ENCODE measurements around the gene BCAS1. TPM values are rescaled to one million over a fixed set of nuclear protein-coding genes. Genes with fewer than 3 reads are reported as not detected.

The BCAS1 gene
- total RNA-seq, 1 experiment from 2014 or later, result not detected

DNA sequence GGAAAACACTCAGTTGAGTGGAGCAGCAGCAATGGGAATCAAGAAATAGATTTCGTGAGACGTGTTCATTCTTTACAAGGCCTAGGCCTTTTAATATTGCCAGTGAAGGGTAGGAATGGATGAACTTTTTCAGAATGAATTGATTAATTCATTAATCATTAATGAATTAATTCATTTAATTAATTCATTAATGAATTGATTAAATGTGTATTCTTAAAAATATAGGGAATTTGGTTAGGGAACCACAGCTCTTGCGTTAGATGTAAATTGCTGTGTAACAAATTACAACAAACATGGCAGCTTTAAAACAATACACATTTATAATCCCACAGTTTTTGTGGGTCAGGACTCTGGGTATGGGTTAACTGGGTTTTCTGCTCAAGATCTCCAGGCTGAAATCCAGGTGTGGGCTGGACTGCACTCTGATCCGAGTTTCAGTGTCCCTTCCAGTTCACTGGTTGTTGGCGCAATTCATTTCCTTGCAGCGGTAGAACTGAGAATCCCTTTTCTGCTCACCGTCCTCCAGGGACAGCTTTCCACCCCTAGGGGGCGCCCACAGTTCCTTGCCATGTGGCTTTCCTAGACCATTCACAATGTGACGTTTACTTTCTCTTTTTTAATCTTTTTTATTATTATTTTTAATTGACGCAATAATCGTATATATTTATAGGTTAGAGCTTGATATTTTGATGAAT is 32.8 kb upstream of the BCAS1 start:
- peak; percentile 65 for DNase-seq (ENCODE audit: low read depth)

DNA sequence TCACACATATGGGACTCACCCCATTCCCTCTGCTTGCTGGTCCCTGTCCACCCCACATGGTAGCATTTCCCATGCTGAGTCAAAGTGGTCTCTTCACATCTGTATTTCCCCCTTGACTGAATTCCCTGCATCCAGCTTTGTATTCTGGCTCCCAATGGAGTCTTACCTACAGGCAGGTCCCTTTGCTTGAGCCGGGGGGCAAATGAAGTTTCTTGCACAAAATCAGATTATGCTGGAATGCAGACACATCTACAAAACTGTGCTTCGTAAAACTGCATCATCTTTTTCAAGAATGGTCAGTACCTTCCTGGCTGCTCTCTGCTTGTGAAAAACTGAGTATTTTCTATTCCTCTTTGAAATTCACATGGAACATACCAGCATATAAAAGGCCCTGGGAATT is 32.1 kb upstream of the BCAS1 start:
- no peak for DNase-seq (ENCODE audit: low read depth)

DNA sequence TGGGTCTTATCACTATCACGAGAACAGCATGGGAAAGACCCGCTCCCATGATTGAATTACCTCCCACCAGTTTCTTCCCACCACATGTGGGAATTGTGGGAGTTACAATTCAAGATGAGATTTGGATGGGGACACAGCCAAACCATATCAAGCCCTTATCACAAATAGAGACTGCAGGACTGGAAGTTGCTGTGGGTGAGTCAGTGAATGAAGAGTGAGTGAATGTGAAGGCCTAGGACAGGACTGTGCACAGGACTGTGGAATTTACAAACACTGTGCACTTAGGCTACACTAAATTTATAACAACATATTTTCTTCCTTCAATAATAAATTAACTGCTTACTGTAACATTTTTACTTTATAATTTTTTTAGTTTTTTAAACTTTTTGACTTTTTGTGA is 30.2 kb upstream of the BCAS1 start:
- DNase-seq (ENCODE audit: low read depth), result no peak

DNA sequence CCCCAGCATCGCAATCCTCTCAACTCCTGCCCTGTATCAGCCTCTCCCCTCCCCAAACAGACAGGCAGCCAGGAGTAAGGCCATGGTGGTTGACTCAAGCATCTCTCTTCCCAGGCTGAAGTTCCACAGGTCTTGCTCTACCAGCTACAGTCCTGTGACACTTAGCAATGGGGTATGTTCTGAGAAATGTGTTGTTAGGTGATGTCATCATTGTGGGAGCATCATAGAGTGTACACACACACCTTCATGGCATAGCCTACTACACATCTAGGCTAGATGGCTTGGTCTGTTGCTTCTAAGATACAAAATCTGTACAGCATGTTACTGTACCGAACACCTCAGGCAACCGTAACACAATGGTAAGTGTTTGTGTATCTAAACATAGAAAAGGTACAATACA is 29.5 kb upstream of the BCAS1 start:
- no peak for DNase-seq (ENCODE audit: low read depth)

DNA sequence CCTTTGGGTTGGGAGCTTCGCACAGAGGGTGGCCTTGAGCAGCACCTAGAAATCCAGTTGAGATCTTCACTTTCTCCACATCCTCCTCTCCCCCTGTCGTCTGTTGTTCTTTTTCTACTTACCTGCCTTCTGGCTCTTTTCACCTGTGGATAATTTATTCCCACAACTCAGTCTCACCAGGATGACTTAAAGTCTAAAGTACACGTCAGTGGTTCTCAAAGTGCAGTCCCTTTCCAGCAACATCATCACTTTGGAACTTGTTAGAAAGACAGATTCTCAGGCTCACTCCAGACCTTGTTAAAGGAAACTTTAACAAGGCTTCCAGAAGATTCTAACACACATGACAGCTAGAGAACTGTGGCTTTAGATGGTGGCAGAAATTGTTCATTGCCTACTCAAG is 27.7 kb upstream of the BCAS1 start:
- DNase-seq (ENCODE audit: low read depth), result no peak

DNA sequence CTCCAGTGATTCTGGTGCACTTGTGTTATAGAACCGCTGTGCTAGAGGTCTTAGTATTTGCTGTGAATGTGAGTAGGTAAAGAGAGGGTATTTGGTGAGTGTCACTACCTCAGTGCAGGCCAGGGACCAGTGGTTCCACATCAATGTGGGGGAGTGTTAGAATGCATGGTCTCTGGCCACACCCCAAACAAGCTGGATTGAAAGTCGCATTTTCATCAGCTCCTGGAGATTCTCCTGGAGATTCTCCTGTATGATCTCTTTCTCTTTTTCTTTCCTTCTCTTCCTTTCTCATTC is 26.8 kb upstream of the BCAS1 start:
- DNase-seq (ENCODE audit: low read depth), result no peak

DNA sequence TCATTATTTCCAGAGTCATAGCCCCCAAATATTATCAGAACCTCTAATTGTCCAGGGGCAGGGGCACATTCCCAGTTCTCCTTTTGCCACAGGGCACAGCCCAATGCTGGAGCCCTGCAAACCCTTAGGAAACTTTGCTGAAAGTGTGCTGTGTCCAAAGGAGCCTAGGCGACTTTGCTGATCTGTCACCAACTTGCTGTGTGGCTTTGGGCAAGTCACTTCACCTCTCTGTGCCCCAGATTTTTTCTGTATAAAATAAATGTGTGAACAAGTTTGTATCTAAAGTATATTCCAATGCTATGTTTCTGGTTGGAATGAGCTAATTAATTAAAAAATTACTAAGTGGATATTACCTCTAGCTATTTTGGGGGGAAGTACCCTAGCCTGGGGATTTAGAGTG is 25.4 kb upstream of the BCAS1 start:
- no peak for DNase-seq (ENCODE audit: low read depth)

DNA sequence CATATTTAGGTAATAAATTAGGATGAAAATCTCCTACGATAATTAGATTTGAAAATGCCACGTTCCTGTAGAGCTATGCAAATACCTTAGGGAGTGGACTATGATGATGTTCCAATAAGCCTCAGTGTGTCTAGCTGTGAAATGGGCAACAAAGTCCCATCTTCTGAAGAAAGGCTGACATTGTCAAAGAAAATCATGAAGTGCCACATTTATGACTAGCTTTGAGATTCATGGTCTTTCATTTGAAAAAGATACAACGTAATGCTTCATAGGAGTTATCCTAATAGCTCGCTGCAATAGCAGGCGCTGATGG is 23.8 kb upstream of the BCAS1 start:
- DNase-seq (ENCODE audit: low read depth), result no peak

DNA sequence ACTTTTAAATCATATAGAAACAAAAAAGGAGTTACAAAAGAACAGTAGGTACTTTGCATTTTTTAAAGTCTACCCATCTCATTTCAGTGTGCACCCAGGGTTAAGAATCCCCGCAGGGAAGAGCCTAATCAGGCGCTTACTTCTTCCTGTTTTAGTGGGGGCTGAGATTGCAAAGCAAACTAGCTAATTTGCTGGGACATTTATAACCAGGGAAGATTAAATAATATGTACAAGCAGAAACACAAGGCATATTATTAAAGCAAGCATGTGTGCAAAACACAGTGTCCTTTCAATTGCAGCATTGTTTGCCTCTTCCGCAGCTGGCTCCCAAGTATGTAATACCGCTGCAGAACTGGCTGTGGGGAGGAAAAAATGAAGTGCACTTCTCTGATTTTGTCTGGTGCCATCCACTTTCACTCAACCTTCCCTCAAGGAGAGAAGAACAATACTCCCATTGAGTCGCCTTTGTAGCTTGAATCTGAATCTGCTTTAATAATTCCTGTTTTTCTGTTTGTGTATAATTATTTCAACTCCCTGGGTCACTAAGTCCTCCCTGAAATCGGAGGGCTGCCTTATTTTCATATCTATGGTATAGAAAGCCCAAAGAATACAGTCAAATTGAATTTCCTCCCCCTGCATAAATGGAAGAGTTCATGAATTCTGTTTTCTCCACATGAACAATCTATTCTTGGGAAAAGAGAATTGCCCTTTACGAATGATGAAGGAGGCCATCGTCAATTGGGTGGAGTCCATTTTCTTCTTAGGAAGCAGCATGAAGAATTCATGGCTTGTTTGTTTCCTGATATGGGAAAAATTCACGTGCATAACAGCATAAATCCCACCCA is 23.3 kb upstream of the BCAS1 start:
- no peak for DNase-seq (ENCODE audit: low read depth)

DNA sequence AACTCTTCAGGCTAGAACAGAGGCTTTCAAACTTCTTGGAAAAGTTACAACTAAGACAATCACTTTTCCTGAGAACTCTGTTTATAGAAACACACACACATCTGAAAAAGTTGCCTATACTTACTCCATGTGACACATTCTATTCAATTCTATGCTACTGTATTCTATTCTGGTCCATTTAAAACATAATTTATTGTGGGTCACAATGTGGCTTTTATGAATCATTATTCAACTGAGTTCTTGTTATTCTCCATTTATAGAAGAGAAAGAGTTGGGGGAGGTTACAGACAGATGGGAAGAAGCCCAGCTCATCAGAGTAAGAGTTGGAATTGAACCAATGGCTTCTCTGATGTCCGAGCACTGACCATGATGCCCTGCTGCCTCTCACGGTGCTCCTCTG is 21.6 kb upstream of the BCAS1 start:
- DNase-seq (ENCODE audit: low read depth), result no peak

DNA sequence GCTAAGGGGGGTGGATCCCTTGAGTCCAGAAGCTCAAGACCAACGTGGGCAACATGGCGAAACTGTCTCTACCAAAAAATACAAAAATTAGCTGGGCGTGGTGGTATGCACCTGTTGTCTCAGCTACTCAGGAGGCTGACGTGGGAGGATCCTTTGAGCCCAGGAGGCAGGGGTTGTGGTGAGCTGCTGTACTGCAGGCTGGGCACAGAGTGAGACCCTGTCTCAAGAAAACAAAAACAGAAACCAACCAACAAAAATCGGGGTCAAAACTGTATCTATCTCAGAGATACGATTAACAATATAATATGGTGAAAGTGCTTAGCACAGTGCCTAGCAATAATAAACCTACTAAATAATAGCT is 20.7 kb upstream of the BCAS1 start:
- no peak for DNase-seq (ENCODE audit: low read depth)

DNA sequence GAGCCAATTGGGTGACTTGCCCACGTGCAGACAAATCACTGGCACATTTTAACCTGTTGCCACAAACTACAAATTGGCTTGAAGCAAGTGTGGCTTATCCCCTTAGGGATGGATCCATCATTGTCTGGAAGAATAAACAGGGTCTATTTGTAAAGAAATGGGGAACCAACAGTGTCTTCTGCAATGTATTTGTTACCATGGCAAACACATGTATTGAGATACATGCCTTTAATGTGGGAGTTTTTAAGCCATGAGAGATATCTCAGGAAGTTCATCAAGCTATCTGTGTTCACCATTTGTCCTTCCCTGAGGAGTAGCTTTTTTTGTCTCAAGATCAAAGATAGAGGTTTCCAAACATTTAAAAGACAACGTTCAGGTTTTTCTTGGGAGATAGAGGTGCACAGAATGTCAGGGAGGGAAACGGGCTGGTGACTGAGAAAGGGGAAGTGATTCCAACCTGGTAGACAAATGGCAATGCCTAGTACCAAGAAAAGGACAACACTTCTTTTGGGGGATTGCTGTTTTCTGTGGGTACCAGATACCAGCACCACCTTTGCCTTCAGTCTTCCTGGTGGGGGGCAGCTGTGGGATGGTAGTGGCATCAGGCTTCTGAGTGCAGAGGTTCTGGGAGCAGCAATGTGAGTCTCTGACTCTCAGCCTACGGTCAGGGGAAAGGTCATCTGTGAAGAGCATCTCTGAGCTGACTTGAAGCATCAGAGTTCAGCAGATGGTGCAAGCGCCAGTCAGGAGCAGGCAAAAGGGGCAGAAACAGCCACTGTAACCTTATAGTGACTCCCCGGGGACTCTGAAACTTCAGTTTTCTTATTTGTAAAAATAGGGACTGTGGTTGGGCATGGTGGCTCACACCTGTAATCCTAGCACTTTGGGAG is 20.1 kb upstream of the BCAS1 start:
- no peak for DNase-seq (ENCODE audit: low read depth)

DNA sequence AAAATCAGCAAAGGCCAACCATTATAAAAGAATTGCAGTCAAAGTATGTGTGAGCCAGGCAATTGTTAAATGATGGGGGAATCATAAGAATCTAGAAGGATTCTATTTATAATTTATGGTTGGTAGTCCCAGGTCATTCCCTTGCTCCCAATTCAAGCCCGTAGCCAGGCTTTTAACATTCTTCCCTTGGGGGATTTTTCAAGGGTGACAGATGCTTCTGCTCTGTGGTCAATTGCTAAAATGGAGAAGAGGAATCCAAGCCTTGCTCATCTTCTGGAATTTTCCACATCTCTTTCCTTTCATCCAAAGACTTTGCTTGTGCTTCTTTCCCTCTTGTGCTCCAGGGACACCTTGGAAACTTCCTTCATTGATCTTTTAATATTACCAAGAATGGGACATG is 18.0 kb upstream of the BCAS1 start:
- DNase-seq (ENCODE audit: low read depth), result no peak

DNA sequence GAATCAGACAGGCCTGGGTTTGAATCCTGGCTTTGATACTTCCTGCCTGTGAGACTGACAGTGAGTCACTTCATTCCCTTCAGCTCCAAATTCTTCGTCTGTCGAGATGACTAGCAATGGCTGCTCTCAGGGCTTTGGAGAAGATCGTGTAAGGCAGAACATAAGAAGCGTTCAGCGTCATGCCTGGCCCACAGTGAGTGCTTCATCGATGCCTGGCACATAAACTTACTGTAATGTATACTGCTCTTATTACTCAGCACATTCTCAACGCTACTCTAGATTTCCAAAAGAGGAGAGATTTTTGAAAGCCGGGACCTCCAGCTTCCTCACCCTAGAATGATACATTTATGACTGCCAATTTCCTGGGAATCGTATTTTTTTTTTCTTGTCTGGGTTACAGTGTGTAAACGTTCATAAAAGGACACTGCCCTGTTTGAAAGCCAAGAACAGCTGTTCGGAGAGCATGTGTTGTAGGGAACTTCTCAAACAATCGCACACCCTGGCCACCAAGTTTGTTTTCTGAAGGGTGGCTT is 16.2 kb upstream of the BCAS1 start:
- DNase-seq (ENCODE audit: low read depth), result peak; percentile 75

DNA sequence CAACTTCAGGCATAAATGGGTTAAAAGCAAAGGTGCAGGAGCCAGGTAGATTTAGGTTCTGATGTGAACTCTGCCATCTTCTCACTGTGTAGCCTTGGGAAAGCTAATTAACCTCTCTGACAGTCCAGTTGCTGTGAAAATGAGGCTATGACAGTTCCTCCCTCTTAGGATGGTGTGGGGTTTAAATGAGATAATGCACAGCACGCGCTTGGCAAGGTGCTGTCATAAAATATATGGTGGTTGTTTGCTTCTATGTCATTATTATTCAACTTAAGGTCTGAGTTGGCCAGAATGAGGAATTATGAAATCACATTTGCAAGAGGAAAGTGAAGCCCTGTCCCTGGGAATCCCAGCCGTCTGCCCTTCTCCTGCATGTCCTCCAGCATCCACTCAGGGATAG is 15.5 kb upstream of the BCAS1 start:
- DNase-seq (ENCODE audit: low read depth), result no peak

DNA sequence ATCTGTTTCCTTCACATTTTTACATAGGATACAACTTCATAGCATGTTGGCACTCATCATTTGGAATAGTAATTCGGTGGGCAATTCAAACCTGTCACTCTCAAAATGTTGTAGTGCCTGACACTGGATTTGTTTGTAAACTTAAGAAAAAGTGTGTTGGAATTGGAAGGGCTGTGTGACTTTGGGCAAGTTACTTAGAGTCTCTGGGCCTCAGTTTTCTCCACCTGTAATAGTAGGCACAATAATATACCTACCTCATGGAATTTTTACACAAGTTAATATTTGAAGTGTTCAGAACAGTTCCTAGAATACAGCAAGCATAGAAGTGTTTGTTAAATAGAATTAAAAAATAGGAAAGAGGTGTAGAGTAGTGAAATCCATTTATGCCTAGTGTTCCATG is 15.0 kb upstream of the BCAS1 start:
- DNase-seq (ENCODE audit: low read depth), result no peak

DNA sequence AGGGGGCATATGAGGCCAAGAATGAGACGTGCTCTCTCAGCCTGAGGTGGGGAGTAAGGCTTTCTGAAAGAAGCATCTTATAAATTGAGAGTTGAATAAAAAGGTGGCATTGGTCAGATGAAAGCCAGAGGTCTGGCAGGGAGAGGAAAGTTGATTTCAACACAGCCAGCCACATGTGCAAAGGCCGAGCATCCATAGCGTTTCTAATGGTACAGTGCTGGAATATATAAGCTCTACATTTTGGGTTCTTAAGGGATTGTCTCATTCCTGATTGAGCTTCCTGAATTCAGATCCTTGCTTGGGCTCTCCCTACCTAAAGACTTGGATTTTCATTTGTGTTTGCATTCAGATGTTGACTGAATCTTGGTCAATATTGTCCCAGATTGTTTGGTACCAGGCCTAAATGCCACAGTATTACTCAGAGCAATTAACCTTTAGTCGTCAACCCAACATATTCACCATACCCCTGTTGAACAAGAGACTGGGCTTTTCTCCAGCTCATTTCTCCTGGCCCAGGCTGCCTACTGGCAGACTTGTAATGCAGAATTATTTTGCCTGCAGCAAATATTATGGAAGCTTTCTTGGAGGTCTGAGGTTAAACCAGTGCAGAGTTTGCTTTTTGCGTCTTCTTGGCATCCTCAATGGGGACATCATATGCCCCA is 14.5 kb upstream of the BCAS1 start:
- no peak for DNase-seq (ENCODE audit: low read depth)

DNA sequence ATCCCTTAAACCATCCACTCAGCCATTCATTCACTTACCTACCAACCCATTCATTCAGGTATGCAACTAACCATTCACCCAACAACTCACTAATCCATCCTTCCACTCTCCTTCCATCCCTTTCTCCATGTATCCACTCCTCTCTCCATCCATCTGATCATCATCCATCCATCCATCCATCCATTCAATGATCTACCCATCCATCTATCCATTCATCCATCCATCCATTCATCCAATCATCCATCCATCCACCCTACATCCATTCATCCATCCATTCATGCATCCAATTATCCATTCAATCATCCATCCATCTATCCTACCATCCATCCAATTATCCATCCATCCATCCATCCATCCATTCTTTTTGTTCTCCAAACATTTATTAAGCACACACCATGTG is 13.8 kb upstream of the BCAS1 start:
- no peak for DNase-seq (ENCODE audit: low read depth)

DNA sequence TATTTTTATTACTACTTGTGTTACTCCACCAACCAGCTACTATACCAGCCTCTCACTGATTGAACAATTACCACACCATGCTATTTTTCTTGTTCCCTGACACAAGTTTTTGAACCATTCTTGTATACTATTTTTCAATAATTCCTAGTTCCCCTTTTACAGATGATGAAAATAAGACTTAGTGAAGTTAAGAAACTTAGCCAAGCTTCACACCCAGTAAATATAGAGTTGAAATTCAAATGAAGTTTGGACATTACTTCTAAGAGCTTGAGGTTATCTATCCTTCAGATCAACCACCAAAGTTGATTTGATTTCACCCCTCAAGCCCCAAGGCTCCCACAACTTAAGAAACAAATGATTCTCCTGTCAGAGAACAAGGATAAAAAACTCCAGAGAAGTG is 13.1 kb upstream of the BCAS1 start:
- no peak for DNase-seq (ENCODE audit: low read depth)

DNA sequence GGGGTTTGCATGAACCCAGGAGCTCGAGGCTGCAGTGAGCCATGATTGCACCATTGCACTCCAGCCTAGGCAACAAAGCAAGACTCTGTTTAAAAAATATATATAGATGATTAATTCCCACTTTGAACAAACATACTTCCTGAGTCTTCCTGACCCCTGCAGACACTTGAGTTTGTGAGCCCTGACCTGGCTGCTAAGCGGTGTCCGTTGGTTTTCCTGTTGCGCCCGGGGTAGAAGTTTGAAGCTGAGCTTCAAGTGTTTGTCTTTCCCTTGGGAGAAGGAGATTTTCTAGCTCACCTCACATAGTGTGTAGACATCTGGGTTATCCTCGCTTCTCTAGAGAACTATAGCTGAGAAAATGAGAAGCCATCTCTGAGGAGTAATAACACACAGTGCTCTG is 11.7 kb upstream of the BCAS1 start:
- no peak for DNase-seq (ENCODE audit: low read depth)

DNA sequence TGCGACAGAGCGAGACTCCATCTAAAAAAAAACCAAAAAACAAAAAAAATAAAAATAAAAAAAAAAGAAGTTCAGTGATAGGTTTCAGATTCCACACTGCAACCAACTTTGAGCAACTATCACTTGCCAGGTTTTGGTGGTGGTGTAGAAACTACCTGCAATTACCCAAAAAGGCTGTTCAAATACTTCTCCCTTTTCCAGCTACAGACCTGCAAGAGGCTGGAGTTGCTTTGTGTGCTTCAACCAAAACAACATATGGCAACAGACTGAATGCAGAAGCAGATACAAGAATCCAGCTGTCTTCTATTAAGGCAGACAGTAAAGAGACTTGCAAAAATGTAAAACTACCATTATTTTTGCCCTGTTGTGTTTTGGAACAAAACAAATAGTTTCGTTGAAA is 9.3 kb upstream of the BCAS1 start:
- no peak for DNase-seq (ENCODE audit: low read depth)
